ENCODE measurements around the gene ANKRD11.

DNA sequence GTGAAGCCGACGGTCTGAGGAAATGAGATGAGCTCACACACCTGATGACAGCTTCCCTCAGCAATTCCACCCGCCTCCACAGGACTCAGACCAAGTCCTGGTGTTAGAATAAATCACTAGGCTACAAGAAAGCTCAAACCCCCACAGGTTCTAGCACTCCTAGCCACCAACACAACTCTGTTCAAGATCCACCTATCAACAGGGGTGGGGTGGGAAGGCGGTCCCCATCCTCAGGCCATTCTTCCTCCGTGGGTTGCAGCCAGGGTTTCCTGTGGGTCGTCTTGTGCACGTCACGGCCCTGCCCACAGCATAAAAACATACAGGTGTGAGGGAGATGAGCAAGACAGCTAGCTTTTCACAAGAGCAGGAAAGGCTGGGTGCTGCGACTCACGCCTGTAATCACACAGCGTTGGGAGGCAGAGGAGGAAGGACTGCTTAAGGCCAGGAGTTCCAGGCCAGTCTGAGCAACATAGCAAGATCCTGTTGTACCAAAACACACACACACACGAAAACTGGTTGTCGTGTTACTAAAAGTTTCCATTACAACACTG, 81.1 kb downstream of the ANKRD11 start:
- no peak for TF ChIP-seq EZH2phosphoT487 (conservative IDR thresholded peaks at IDR 0.05; ENCODE audit: low read length)
- no peak for TF ChIP-seq CTCF (IDR thresholded peaks at IDR 0.05; ENCODE audit: insufficient read depth, low read length, poor library complexity, severe bottlenecking)

All from SU-DHL-6 (cell line).